ENCODE measurements around the gene TMEM151B. TPM values are rescaled to one million over a fixed set of nuclear protein-coding genes. Genes with fewer than 3 reads are reported as not detected.

The TMEM151B gene
- total and polyA plus RNA-seq, 2 donors from 2014 or later: not detected

- peaks cover 0 to 4% (median 0%) of the 10 kb centered on the region in 3 donors for H3K36me3 ChIP-seq (ENCODE audit: control insufficient read depth in 2 of 3, insufficient read depth in 3 of 3, low read length in 3 of 3)
- DNase-seq: peak in 1 of 5 donors; percentile 62
- H3K27ac ChIP-seq (ENCODE audit: low read depth in 2 of 2, low read length in 2 of 2): peak overlapping the region; percentile 68 to 75
- no peaks in the 10 kb centered on the region for H3K9me3 ChIP-seq (ENCODE audit: control insufficient read depth in 2 of 3, insufficient read depth in 1 of 3, low read length in 3 of 3)
- H3K9ac ChIP-seq (ENCODE audit: low read length in 3 of 3): peak overlapping the region; percentile 33 to 82 (median 81)
- peaks cover 5% of the 10 kb centered on the region for H3K27me3 ChIP-seq (ENCODE audit: control insufficient read depth, insufficient read depth, low read length)
- peak overlapping the region; percentile 61 to 78 (median 70) for H3K4me3 ChIP-seq (ENCODE audit: low read length in 3 of 3)
- intact Hi-C loops (cut with DNase I): no loop called here
- no peak for TF ChIP-seq CTCF (IDR thresholded peaks at IDR 0.05; ENCODE audit: borderline replicate concordance, extremely low read depth, insufficient read depth)
- H3K4me1 ChIP-seq (ENCODE audit: control insufficient read depth in 2 of 3, insufficient read depth in 2 of 3, low read depth in 1 of 3, low read length in 3 of 3): peaks cover 2 to 26% (median 22%) of the 10 kb centered on the region in 3 donors
- no peak for FAIRE-seq
These were observed 5.9 kb upstream of the TMEM151B start for GRCh38 chr6:44264154-44265006.

- FAIRE-seq (no peak), DNase-seq (peak; percentile 96 to 99 (median 97))
- H3K4me3 ChIP-seq (ENCODE audit: low read length in 3 of 3): peak within 1 kb of the TSS; percentile 61 to 78 (median 70)
- H3K4me1 ChIP-seq (ENCODE audit: control insufficient read depth in 2 of 3, insufficient read depth in 2 of 3, low read depth in 1 of 3, low read length in 3 of 3): peaks cover 2 to 26% (median 22%) of the 10 kb centered on the region in 3 donors
- H3K27ac ChIP-seq (ENCODE audit: low read depth in 2 of 2, low read length in 2 of 2): peak within 1 kb of the TSS; percentile 68 to 75
- peak within 1 kb of the TSS; percentile 33 to 82 (median 81) for H3K9ac ChIP-seq (ENCODE audit: low read length in 3 of 3)
- intact Hi-C loops (cut with DNase I): no loop called here
- TF ChIP-seq CTCF (IDR thresholded peaks at IDR 0.05; ENCODE audit: borderline replicate concordance, extremely low read depth, insufficient read depth): peak; percentile 15
- no peaks in the 10 kb centered on the region for H3K9me3 ChIP-seq (ENCODE audit: control insufficient read depth in 2 of 3, insufficient read depth in 1 of 3, low read length in 3 of 3)
- H3K36me3 ChIP-seq (ENCODE audit: control insufficient read depth in 2 of 3, insufficient read depth in 3 of 3, low read length in 3 of 3): no peaks in the 10 kb centered on the region
- H3K27me3 ChIP-seq (ENCODE audit: control insufficient read depth, insufficient read depth, low read length): peaks cover 12% of the 10 kb centered on the region
These were observed 5.1 kb upstream of the TMEM151B start, which contains the start of gene NFKBIE for GRCh38 chr6:44265007-44265721. Gene NFKBIE, minus strand, starts transcription at chr6:44265551. Its CDS starts 205 bp downstream, at chr6:44265346.

- no peak overlapping the region for H3K9ac ChIP-seq (ENCODE audit: low read length in 3 of 3)
- peaks cover 2 to 26% (median 22%) of the 10 kb centered on the region in 3 donors for H3K4me1 ChIP-seq (ENCODE audit: control insufficient read depth in 2 of 3, insufficient read depth in 2 of 3, low read depth in 1 of 3, low read length in 3 of 3)
- intact Hi-C loops (cut with DNase I): no loop called here
- no peak overlapping the region for H3K27ac ChIP-seq (ENCODE audit: low read depth in 2 of 2, low read length in 2 of 2)
- H3K9me3 ChIP-seq (ENCODE audit: control insufficient read depth in 2 of 3, insufficient read depth in 1 of 3, low read length in 3 of 3): no peaks in the 10 kb centered on the region
- no peak for FAIRE-seq
- DNase-seq: peak in 1 of 5 donors; percentile 64
- H3K27me3 ChIP-seq (ENCODE audit: control insufficient read depth, insufficient read depth, low read length): peaks cover 12% of the 10 kb centered on the region
- H3K4me3 ChIP-seq (ENCODE audit: low read length in 3 of 3): peak overlapping the region; percentile 4 to 78 (median 28)
- H3K36me3 ChIP-seq (ENCODE audit: control insufficient read depth in 2 of 3, insufficient read depth in 3 of 3, low read length in 3 of 3): no peaks in the 10 kb centered on the region
- TF ChIP-seq CTCF (IDR thresholded peaks at IDR 0.05; ENCODE audit: borderline replicate concordance, extremely low read depth, insufficient read depth): no peak
These were observed 4.5 kb upstream of the TMEM151B start for GRCh38 chr6:44265722-44266233.

All from kidney (tissue), 14 donors.